HEK293T (cell line): ENCODE data around the gene STK39.

Source experiments
- ARNT ChIP-seq: fragments of 450-650 bp; IDR thresholded peaks from 2 replicates; pipeline ENCODE4 v1.6.1; 2017; ENCODE audit warnings: mild to moderate bottlenecking
- ELF4 ChIP-seq: fragments of 450-650 bp; IDR thresholded peaks from 2 replicates; pipeline ENCODE4 v1.6.1; 2017; ENCODE audit warnings: antibody characterized with exemption
- HDGF ChIP-seq: fragments of 450-650 bp; IDR thresholded peaks from 2 replicates; pipeline ENCODE4 v1.6.1; 2017; ENCODE audit warnings: antibody characterized with exemption, borderline replicate concordance
- TARDBP ChIP-seq: fragments of 450-650 bp; IDR thresholded peaks from 2 replicates; pipeline ENCODE4 v1.6.1; 2016

DNA sequence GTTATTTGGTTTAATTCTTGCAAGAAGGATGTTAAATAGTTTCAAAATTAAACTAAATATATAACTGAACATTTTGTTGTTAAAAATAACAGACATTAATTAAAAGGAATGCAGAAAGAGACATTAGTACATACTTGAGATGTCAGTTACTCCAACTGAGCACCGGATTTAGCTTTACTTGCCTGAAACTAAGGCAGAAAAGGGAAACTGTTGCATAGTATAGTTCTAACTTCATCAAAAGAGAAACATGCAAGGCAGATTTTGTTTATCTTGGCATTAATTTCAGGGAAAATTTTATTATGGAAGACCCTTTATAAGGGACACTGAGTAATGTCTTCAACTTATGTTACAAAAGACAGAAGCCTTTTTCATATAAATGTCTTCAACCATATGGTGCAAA lies 218.3 kb downstream of the STK39 start:
- TF ChIP-seq ELF4 (no peak), HDGF (no peak), TARDBP (no peak), ARNT (no peak)
